HG03571 (cell line): Measurements from ENCODE around the gene MS4A8.

Source experiments
- ATAC-seq: cut with Tn5 transposase; IDR thresholded peaks from one replicate; pipeline ENCODE4 v1.9.1; 2021; ENCODE audit not compliant: unreplicated experiment

MS4A8 gene

GRCh38 chr11:60762851-60763691, 63.7 kb downstream of the MS4A8 start:
- ATAC-seq = peak; percentile 60

- ATAC-seq = no peak
Observed at GRCh38 chr11:60763692-60764369, 64.4 kb downstream of the MS4A8 start.

- ATAC-seq = no peak
Observed at GRCh38 chr11:60764879-60765278, 65.5 kb downstream of the MS4A8 start.

- no peak for ATAC-seq
Observed at GRCh38 chr11:60765355-60765754, 65.9 kb downstream of the MS4A8 start.
